ENCODE data around the gene TM9SF1. TPM values are rescaled to one million over a fixed set of nuclear protein-coding genes. Genes with fewer than 3 reads are reported as not detected.
A peak's percentile ranks its signal among the peaks of the same experiment; 100 is the strongest.

TM9SF1 gene
- total RNA-seq, 1 experiment from 2014 or later = 44.7 TPM

DNA sequence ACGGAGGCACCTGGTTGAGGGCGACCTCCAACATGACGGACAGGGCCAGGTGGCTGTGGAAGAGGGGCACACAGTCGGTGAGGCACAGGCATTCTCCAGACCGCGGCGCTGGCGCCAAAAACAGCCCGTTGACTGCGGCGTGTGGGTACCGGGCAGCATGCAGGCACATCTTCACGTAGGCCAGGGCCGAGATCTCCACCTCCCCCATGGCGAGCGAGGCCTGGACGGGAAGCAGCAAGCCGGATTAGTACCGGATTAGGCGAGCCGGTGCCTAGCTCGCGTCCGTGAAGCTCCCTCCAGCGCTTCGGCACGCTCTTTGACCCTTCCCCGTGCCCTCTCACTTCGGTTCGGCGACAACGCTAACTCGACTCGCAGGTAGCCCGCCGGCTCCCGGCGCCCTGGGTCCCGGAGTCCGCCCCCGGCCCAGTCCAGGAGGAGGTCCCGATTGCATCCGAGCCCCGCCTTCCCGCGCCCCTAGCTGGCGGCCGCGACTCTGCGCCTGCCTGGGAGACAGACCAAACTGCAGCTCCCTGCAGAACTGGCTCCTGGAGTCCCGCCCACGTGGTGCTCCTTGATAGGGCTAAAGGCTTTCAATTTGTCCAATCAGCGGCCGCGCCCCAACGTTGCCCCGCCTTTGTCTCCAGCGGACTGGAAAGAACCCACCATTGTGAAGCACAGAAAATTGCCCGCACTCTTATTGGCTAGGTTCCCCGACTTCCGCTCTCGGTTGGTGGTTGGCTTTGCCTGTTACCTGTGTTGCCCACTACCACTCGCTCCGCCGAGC is 54.0 kb downstream of the TM9SF1 start, which contains the start of gene EMC9:
TSS of gene EMC9 (minus strand) at position 495 of the 784 bp plus-strand sequence. CDS start at position 208, 287 bp downstream.
- TF ChIP-seq POLR2AphosphoS5 (IDR thresholded peaks at IDR 0.05; ENCODE audit: low read depth, low read length) (peak; percentile 70), SIN3A (IDR thresholded peaks at IDR 0.05; ENCODE audit: borderline replicate concordance, insufficient read depth, low read depth, low read length) (peak; percentile 34; the same call in 1 of the 2 replicates), TCF7L2 (IDR thresholded peaks at IDR 0.05; ENCODE audit: low read depth, low read length) (no peak)
- TF ChIP-seq, protein P1, sequence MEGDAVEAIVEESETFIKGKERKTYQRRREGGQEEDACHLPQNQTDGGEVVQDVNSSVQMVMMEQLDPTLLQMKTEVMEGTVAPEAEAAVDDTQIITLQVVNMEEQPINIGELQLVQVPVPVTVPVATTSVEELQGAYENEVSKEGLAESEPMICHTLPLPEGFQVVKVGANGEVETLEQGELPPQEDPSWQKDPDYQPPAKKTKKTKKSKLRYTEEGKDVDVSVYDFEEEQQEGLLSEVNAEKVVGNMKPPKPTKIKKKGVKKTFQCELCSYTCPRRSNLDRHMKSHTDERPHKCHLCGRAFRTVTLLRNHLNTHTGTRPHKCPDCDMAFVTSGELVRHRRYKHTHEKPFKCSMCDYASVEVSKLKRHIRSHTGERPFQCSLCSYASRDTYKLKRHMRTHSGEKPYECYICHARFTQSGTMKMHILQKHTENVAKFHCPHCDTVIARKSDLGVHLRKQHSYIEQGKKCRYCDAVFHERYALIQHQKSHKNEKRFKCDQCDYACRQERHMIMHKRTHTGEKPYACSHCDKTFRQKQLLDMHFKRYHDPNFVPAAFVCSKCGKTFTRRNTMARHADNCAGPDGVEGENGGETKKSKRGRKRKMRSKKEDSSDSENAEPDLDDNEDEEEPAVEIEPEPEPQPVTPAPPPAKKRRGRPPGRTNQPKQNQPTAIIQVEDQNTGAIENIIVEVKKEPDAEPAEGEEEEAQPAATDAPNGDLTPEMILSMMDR (IDR thresholded peaks at IDR 0.05) = no peak
- TF ChIP-seq, protein P2, sequence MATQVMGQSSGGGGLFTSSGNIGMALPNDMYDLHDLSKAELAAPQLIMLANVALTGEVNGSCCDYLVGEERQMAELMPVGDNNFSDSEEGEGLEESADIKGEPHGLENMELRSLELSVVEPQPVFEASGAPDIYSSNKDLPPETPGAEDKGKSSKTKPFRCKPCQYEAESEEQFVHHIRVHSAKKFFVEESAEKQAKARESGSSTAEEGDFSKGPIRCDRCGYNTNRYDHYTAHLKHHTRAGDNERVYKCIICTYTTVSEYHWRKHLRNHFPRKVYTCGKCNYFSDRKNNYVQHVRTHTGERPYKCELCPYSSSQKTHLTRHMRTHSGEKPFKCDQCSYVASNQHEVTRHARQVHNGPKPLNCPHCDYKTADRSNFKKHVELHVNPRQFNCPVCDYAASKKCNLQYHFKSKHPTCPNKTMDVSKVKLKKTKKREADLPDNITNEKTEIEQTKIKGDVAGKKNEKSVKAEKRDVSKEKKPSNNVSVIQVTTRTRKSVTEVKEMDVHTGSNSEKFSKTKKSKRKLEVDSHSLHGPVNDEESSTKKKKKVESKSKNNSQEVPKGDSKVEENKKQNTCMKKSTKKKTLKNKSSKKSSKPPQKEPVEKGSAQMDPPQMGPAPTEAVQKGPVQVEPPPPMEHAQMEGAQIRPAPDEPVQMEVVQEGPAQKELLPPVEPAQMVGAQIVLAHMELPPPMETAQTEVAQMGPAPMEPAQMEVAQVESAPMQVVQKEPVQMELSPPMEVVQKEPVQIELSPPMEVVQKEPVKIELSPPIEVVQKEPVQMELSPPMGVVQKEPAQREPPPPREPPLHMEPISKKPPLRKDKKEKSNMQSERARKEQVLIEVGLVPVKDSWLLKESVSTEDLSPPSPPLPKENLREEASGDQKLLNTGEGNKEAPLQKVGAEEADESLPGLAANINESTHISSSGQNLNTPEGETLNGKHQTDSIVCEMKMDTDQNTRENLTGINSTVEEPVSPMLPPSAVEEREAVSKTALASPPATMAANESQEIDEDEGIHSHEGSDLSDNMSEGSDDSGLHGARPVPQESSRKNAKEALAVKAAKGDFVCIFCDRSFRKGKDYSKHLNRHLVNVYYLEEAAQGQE (IDR thresholded peaks at IDR 0.05; ENCODE audit: insufficient read depth in 1 of 2, low read depth in 2 of 2, low read length in 1 of 2) = 0 out of 4 replicates have a peak, but pooled peaks of 1 of the 2 experiments have one; percentile 19
- Histone ChIP-seq H3K27ac (ENCODE audit: low read length) (peak within 1 kb of the TSS; percentile 89), H3K9me3 (ENCODE audit: control insufficient read depth, insufficient read depth, low read depth, low read length) (no peaks in the 10 kb centered on the region), H3K4me3 (ENCODE audit: low read depth in 2 of 2, low read length in 2 of 2) (peak within 1 kb of the TSS; percentile 81 to 92), H3K4me1 (ENCODE audit: control insufficient read depth, insufficient read depth, low read length) (peaks cover 30% of the 10 kb centered on the region), H3K36me3 (ENCODE audit: control insufficient read depth, insufficient read depth, low read length) (no peaks in the 10 kb centered on the region; the same call in 1 of the 2 replicates), H3K27me3 (ENCODE audit: control insufficient read depth, insufficient read depth, low read length) (no peaks in the 10 kb centered on the region)
- DNase-seq (ENCODE audit: low read depth, low spot score) (peak; percentile 86), ATAC-seq (peak; percentile 90)
- POLR2A ChIA-PET = interaction anchor here (0.5 kb wide), 1 partner anchor 89 kb away, joined by 3 read pairs; no protein-coding TSS in a partner anchor
- intact Hi-C loops (cut with micrococcal nuclease; ENCODE audit: unreplicated experiment) (no loop called here), in situ Hi-C loops (cut with HindIII; ENCODE audit: low pct_unique_long_range_greater_than_20kb, low sequenced_read_pairs) (no loop called here)
- CTCF ChIA-PET = no interaction called here
- TSS peak; percentile 65 for BruUV-seq (replicated peaks)

DNA sequence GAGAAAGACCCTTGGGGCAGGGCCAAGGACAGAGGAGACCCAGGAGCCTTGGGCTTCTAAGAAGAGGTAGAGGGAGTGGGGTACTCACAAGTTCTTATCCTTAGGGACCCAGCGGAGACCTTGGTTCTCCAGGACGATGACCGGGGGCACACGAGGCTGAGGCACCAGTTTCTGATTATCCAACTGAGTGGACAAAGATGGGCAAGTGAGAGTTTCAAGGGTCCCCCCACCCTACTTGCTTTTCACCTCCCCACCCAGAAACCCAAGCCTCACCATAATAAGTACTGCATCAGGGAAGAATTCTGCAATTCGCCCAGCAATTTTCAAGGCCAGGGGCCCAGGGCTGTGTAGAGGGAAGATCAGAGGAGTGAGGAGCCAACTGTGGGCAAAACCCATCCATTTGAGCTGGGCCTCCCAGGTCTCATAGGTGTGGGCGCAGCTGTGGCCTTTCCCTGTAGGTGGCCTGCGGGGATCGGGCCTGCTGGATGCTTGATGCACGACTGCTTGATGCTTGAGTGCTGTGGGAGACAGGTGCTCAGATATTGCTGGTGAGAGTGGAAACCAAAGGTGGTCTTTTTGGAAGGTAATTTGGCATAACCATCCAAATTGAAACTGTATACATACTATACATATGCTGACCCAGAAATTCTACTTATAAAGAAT is 55.8 kb downstream of the TM9SF1 start:
- Histone ChIP-seq H3K27ac (ENCODE audit: low read length) (peak overlapping the region; percentile 62), H3K4me1 (ENCODE audit: control insufficient read depth, insufficient read depth, low read length) (peaks cover 30% of the 10 kb centered on the region), H3K9me3 (ENCODE audit: control insufficient read depth, insufficient read depth, low read depth, low read length) (no peaks in the 10 kb centered on the region), H3K27me3 (ENCODE audit: control insufficient read depth, insufficient read depth, low read length) (no peaks in the 10 kb centered on the region), H3K36me3 (ENCODE audit: control insufficient read depth, insufficient read depth, low read length) (no peaks in the 10 kb centered on the region; the same call in 1 of the 2 replicates), H3K4me3 (ENCODE audit: low read depth in 2 of 2, low read length in 2 of 2) (peak overlapping the region; percentile 81 to 92)
- POLR2A ChIA-PET = no interaction called here
- BruUV-seq (replicated peaks) = no TSS peak
- ATAC-seq (no peak), DNase-seq (ENCODE audit: low read depth, low spot score) (no peak)
- in situ Hi-C loops (cut with HindIII; ENCODE audit: low pct_unique_long_range_greater_than_20kb, low sequenced_read_pairs) = no loop called here
- intact Hi-C loops (cut with micrococcal nuclease; ENCODE audit: unreplicated experiment) = no loop called here
- CTCF ChIA-PET = no interaction called here
- TF ChIP-seq TCF7L2 (IDR thresholded peaks at IDR 0.05; ENCODE audit: low read depth, low read length) = no peak
- no peak for TF ChIP-seq SIN3A (IDR thresholded peaks at IDR 0.05; ENCODE audit: borderline replicate concordance, insufficient read depth, low read depth, low read length)
- TF ChIP-seq, protein P2 (IDR thresholded peaks at IDR 0.05; ENCODE audit: insufficient read depth in 1 of 2, low read depth in 2 of 2, low read length in 1 of 2) = no peak
- TF ChIP-seq, protein P1 (IDR thresholded peaks at IDR 0.05) = no peak
- TF ChIP-seq POLR2AphosphoS5 (IDR thresholded peaks at IDR 0.05; ENCODE audit: low read depth, low read length) = no peak

Data from Panc1 (cell line).